ENCODE data around the gene GSN. TPM values are rescaled to one million over a fixed set of nuclear protein-coding genes. Genes with fewer than 3 reads are reported as not detected.
"Not testable (repeated sequence)": the region's sequence is repeated elsewhere in the genome, so short reads cannot be mapped to it uniquely, and the experiment has no call there.

GSN gene
- polyA plus RNA-seq, 2 of the 4 experiments (the other 2 are of a cell fraction): 33.7 to 77.2 TPM

DNA sequence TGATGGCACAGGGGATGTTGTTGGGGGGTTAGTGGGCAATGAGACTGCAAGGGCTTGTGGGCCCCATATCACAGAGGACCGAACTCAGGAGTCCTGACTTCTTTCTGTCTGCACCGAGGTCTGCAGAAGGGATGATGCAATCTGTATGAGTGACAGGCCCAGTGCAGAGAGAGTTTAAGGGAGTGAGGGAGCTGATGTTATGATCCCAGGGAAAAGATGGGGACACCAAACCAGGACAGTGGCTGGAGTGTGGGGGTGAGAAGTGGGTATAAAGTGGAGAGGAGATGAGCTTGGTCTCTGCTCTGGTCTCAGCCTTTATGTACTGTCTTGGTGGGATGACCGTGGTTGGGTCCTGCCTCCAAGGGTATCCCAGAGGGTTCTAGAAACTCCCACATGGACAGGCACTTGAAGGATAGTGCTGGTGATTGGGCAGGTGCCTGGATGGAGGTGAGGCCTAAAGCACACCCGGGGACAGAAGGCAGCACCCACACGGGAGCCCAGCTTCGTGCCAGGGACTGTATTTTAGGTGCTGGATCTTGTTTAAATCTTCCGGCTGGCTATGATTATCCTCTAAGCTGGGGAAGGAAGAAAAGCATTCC is 21.9 kb downstream of the GSN start:
- TF ChIP-seq KDM1A (IDR thresholded peaks at IDR 0.05; ENCODE audit: low read depth) (no peak), CEBPB (IDR thresholded peaks at IDR 0.05) (peak in 1 of 2 experiments; percentile 76; a peak in 3 of 4 replicates)
- Histone ChIP-seq H3K4me1 (peaks cover 47% of the 10 kb centered on the region), H3K9me3 (no peaks in the 10 kb centered on the region), H3K27ac (peak overlapping the region; percentile 92 to 93), H3K4me2 (peak overlapping the region; percentile 91; the same call in 2 of the 3 replicates), H3K4me3 (no peak overlapping the region)
- POLR2A ChIA-PET: no interaction called here
- ATAC-seq (no peak), DNase-seq (ENCODE audit: low read depth in 1 of 2, low spot score in 1 of 2) (no peak), FAIRE-seq (no peak)
- CTCF ChIA-PET: interaction anchor here (0.9 to 7.6 kb wide), 6 partner anchors 9 to 110 kb away, joined by 3 to 44 read pairs (median 15); no protein-coding TSS in a partner anchor
- WGBS (ENCODE audit: missing lambda C conversion rate): 81% methylated on average over 7 of the region's 7 CpGs

DNA sequence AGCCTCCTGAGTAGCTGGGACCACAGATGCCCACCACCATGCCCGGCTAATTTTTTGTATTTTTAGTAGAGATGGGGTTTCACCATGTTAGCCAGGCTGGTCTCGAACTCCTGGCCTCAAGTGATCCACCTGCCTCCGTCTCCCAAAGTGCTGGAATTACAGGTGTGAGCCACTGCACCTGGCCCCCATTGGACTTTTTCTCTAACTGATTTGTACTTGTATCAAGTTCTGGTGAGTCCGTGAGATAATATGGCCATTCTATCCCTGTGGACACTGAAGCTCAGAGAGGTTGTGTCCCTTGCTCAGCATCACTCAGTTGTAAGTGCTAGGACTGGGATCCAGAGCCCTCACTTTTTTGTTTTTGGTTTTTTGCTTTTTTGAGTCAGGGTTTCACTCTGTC is 23.6 kb downstream of the GSN start:
- H3K4me3 ChIP-seq, FAIRE-seq: not testable (repeated sequence)
- CTCF ChIA-PET: interaction anchor here (0.7 to 1.5 kb wide), 4 partner anchors 13 to 31 kb away, joined by 3 to 7 read pairs (median 4); no protein-coding TSS in a partner anchor

DNA sequence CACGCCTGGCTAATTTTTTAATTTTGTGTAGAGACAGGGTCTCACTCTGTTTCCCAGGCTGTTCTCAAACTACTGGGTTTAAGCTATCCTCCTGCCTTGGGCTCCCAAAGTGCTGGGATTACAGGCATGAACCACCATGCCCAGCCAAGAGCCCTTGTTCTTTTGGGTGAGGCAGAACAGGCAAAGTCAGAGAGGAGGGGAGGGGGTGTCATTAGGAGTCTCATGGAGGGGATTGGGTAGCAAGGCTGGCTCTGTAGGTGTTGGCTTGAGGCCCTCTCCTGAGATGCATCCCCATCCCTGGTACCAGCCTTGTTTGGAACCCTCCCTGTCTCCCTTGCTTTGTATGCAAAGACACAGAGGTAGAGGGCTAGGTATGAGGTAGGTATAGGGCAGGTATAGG is 24.1 kb downstream of the GSN start:
- Histone ChIP-seq H3K4me1 (peaks cover 33% of the 10 kb centered on the region), H3K27ac (no peak overlapping the region), H3K9me3 (no peaks in the 10 kb centered on the region), H3K4me3 (no peak overlapping the region), H3K4me2 (no peak overlapping the region)
- 85% methylated on average over 1 of the region's 1 CpG for WGBS (ENCODE audit: missing lambda C conversion rate)
- CTCF ChIA-PET: interaction anchor here (1.0 to 1.5 kb wide), 3 partner anchors 14 to 28 kb away, joined by 3 to 7 read pairs (median 3); no protein-coding TSS in a partner anchor
- FAIRE-seq: no peak
- no peak for ATAC-seq
- TF ChIP-seq HOXB5 (CRISPR knock-in tag; IDR thresholded peaks at IDR 0.05) (no peak), ESRRA (IDR thresholded peaks at IDR 0.05; ENCODE audit: borderline replicate concordance, low read length) (no peak), EHF (CRISPR knock-in tag; IDR thresholded peaks at IDR 0.05) (no peak), KDM5A (IDR thresholded peaks at IDR 0.05) (no peak)
- TF ChIP-seq, protein P1, sequence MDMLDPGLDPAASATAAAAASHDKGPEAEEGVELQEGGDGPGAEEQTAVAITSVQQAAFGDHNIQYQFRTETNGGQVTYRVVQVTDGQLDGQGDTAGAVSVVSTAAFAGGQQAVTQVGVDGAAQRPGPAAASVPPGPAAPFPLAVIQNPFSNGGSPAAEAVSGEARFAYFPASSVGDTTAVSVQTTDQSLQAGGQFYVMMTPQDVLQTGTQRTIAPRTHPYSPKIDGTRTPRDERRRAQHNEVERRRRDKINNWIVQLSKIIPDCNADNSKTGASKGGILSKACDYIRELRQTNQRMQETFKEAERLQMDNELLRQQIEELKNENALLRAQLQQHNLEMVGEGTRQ (IDR thresholded peaks at IDR 0.05): no peak
- POLR2A ChIA-PET: no interaction called here
- no peak for DNase-seq (ENCODE audit: low read depth in 1 of 2, low spot score in 1 of 2)

More for the DNA sequence above, 23.6 kb downstream of the GSN start:
- ATAC-seq; H3K27ac ChIP-seq; DNase-seq (ENCODE audit: low read depth in 1 of 2, low spot score in 1 of 2); POLR2A ChIA-PET; H3K4me2 ChIP-seq; H3K9me3 ChIP-seq: not testable (repeated sequence)
- WGBS (ENCODE audit: missing lambda C conversion rate): 70% methylated on average over 4 of the region's 4 CpGs
- H3K4me1 ChIP-seq: peaks cover 33% of the 10 kb centered on the region

DNA sequence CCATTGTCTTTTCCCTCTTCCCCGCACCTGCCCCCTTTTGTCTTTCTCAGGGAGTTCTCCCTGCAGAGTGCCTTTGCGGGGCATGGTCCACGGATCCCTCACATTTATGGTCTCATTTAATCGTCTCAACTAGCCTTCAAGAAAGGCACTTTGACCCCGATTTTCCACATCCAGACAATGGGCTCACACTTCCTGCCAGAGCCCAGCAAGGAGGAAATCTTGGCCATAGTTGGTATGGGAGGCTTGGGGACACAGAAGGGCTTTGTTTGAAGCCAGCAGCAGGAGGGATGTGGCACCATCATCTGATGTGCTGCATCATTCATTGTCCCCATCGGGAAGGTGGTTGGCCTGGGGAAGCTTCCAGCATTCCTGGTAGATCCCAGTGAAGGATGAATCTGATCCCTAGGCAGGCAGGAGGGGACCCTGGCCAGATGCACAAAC is 24.9 kb downstream of the GSN start:
- Histone ChIP-seq H3K9me3 (no peaks in the 10 kb centered on the region), H3K4me3 (no peak overlapping the region), H3K4me1 (peaks cover 30% of the 10 kb centered on the region), H3K4me2 (no peak overlapping the region), H3K27ac (no peak overlapping the region)
- 85% methylated on average over 6 of the region's 6 CpGs for WGBS (ENCODE audit: missing lambda C conversion rate)
- POLR2A ChIA-PET: no interaction called here
- TF ChIP-seq CBX2 (IDR thresholded peaks at IDR 0.05; ENCODE audit: borderline replicate concordance, low read depth) (no peak), RFX5 (IDR thresholded peaks at IDR 0.05) (no peak), ZC3H11A (IDR thresholded peaks at IDR 0.05) (no peak), ZNF302 (CRISPR knock-in tag; IDR thresholded peaks at IDR 0.05) (no peak), MAFK (IDR thresholded peaks at IDR 0.05; ENCODE audit: partially characterized antibody) (no peak), ZFP36 (IDR thresholded peaks at IDR 0.05; ENCODE audit: borderline replicate concordance, partially characterized antibody) (no peak), NPAS2 (CRISPR knock-in tag; IDR thresholded peaks at IDR 0.05; ENCODE audit: borderline replicate concordance) (no peak), ESRRA (IDR thresholded peaks at IDR 0.05; ENCODE audit: borderline replicate concordance, low read length) (no peak), NFE2L2 (conservative IDR thresholded peaks at IDR 0.05; ENCODE audit: low read length) (no peak), CHD2 (IDR thresholded peaks at IDR 0.05; ENCODE audit: low read length, partially characterized antibody) (no peak), HEYL (CRISPR knock-in tag; IDR thresholded peaks at IDR 0.05) (no peak), EHF (CRISPR knock-in tag; IDR thresholded peaks at IDR 0.05) (no peak)
- TF ChIP-seq, protein P1 (IDR thresholded peaks at IDR 0.05): no peak
- TF ChIP-seq, protein P2, sequence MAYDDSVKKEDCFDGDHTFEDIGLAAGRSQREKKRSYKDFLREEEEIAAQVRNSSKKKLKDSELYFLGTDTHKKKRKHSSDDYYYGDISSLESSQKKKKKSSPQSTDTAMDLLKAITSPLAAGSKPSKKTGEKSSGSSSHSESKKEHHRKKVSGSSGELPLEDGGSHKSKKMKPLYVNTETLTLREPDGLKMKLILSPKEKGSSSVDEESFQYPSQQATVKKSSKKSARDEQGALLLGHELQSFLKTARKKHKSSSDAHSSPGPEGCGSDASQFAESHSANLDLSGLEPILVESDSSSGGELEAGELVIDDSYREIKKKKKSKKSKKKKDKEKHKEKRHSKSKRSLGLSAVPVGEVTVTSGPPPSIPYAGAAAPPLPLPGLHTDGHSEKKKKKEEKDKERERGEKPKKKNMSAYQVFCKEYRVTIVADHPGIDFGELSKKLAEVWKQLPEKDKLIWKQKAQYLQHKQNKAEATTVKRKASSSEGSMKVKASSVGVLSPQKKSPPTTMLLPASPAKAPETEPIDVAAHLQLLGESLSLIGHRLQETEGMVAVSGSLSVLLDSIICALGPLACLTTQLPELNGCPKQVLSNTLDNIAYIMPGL (CRISPR knock-in tag; IDR thresholded peaks at IDR 0.05; ENCODE audit: borderline replicate concordance): no peak
- TF ChIP-seq, protein P3, sequence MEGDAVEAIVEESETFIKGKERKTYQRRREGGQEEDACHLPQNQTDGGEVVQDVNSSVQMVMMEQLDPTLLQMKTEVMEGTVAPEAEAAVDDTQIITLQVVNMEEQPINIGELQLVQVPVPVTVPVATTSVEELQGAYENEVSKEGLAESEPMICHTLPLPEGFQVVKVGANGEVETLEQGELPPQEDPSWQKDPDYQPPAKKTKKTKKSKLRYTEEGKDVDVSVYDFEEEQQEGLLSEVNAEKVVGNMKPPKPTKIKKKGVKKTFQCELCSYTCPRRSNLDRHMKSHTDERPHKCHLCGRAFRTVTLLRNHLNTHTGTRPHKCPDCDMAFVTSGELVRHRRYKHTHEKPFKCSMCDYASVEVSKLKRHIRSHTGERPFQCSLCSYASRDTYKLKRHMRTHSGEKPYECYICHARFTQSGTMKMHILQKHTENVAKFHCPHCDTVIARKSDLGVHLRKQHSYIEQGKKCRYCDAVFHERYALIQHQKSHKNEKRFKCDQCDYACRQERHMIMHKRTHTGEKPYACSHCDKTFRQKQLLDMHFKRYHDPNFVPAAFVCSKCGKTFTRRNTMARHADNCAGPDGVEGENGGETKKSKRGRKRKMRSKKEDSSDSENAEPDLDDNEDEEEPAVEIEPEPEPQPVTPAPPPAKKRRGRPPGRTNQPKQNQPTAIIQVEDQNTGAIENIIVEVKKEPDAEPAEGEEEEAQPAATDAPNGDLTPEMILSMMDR (IDR thresholded peaks at IDR 0.05): no peak
- CTCF ChIA-PET: interaction anchor here (1.4 kb wide), 1 partner anchor 14 kb away, joined by 7 read pairs; no protein-coding TSS in a partner anchor
- no peak for ATAC-seq
- no peak for DNase-seq (ENCODE audit: low read depth in 1 of 2, low spot score in 1 of 2)
- FAIRE-seq: no peak

All from A549 (cell line).